NCI-H526 treated with DMSO at 0.1 percent for 48 hours (cell line): Measurements from ENCODE around the gene POTED.
"Not testable (repeated sequence)": the region's sequence is repeated elsewhere in the genome, so short reads cannot be mapped to it uniquely, and the experiment has no call there.

Experiments
- DNase-seq: peaks from one replicate; lab custom pipeline; 2025; lab: John Stamatoyannopoulos, UW

Gene POTED

GRCh38 chr21:13609477-13609876 is at the start of gene POTED:
Gene POTED (plus strand): TSS chr21:13609777. CDS start chr21:13610229, 452 bp downstream.
- DNase-seq: not testable (repeated sequence)

GRCh38 chr21:13650101-13650500 is 40.5 kb downstream of the POTED start:
- not testable (repeated sequence) for DNase-seq

DNA sequence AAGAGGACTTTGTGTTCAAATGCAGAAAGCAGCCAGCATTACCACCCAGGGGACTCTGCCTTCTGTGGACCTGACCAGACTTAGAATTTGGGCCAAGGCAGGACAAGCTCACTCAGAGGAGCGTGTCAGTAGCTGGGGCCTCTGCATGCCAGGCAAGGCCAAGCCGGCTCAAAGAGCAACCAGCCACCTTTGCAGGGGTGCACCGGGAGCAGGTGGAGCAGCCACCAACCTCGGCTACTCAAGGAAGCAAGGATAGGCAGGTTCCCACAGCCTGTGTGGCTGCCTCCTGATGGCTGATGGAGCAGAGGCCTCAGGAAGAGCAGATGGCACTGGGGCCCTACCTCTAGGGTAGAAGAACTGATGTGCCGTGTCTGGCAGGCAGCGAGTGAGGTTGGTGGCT is 42.2 kb downstream of the POTED start:
- DNase-seq: not testable (repeated sequence)
